HCT116 (cell line): ENCODE results near the gene TMEM138. TPM values are rescaled to one million over a fixed set of nuclear protein-coding genes. Genes with fewer than 3 reads are reported as not detected.

Experiments
- ATAC-seq: fragments of 200-7000 bp; cut with Tn5 transposase; 2 replicates; pipeline ENCODE4 v1.9.1; 2020; ENCODE audit warnings: mild to moderate bottlenecking, moderate library complexity
- BruUV-seq: library from RNA; stranded (reverse); fragments of 400-500 nt; replicated peaks from 2 replicates; lab custom pipeline; 2021; lab: Mats Ljungman, UMichigan
- CTCF ChIA-PET: fragments of 300-600 bp; sonication (Branson Sonifier 250); formaldehyde crosslinking; loops from one replicate; lab custom pipeline; 2021; ENCODE audit warnings: antibody characterized with exemption; lab: Charles Lee
- POLR2A ChIA-PET: fragments of 300-600, 350-600 bp; sonication (Branson Sonifier 250); formaldehyde crosslinking; loops from one replicate; lab custom pipeline; 2021; ENCODE audit warnings: antibody characterized with exemption; lab: Charles Lee
- RAD21 ChIA-PET, 2 experiments: fragments of 300-600 bp; sonication (Branson Sonifier 250); formaldehyde crosslinking; loops; one replicate each; lab custom pipeline; 2023; ENCODE audit warnings: low total read pairs in 2 of 2; ENCODE audit not compliant: uncharacterized antibody in 2 of 2, unreplicated experiment in 2 of 2, low non-redundant PET in 1 of 2; lab: Charles Lee
- DNase-seq: peaks from one replicate; pipeline ENCODE4 v3.0.0-alpha.2; 2010; ENCODE audit warnings: low read depth, low spot score
- H2AFZ ChIP-seq: fragments of 200-600 bp; shearing (Covaris generic), sonication (generic); 2 replicates; pipeline ENCODE4 v1.6.1; 2017; ENCODE audit warnings: low read depth, mixed run types, mixed read lengths, antibody characterized with exemption, low read length; ENCODE audit not compliant: poor library complexity, severe bottlenecking
- H3K27ac ChIP-seq: 2 replicates; pipeline ENCODE4 v1.5.1; 2012; ENCODE audit warnings: low read depth, low read length
- H3K27me3 ChIP-seq: fragments of 200-600 bp; sonication (generic); 2 replicates; pipeline ENCODE4 v1.6.1; 2016; ENCODE audit warnings: mixed run types, low read length, mixed read lengths; ENCODE audit not compliant: insufficient read depth
- H3K36me3 ChIP-seq, 2 experiments: fragments of 200-500 bp in 1 of 2; fragments of 200-600 bp in 1 of 2; sonication (Bioruptor generic) in 1 of 2; sonication (generic) in 1 of 2; 2 replicates each; pipeline versions ENCODE4 v1.5.1 to v1.6.1; 2014 to 2016; ENCODE audit warnings: low read length in 2 of 2, inconsistent platforms in 1 of 2, mixed read lengths in 1 of 2, mixed run types in 1 of 2; ENCODE audit not compliant: insufficient read depth in 2 of 2, control insufficient read depth in 1 of 2
- H3K4me1 ChIP-seq, 2 experiments: fragments of 200-600 bp in 1 of 2; sonication (generic) in 1 of 2; 2 replicates each; pipeline versions ENCODE4 v1.5.1 to v1.6.1; 2012 to 2017; ENCODE audit warnings: low read length in 2 of 2, inconsistent platforms in 1 of 2, mild to moderate bottlenecking in 1 of 2, mixed read lengths in 1 of 2, mixed run types in 1 of 2, moderate library complexity in 1 of 2; ENCODE audit not compliant: insufficient read depth in 2 of 2, control insufficient read depth in 1 of 2
- H3K4me2 ChIP-seq: fragments of 200-600 bp; sonication (generic); 2 replicates; pipeline ENCODE4 v1.6.1; 2017; ENCODE audit warnings: mixed run types, low read length, mixed read lengths
- H3K4me3 ChIP-seq, 2 experiments: fragments of 200-600 bp in 1 of 2; sonication (generic) in 1 of 2; replicated peaks in 1 of 2; 2 replicates each; pipeline ENCODE4 v1.5.1; 2011 to 2016; ENCODE audit warnings: low read length in 2 of 2, control low read depth in 1 of 2, low read depth in 1 of 2, mild to moderate bottlenecking in 1 of 2, mixed read lengths in 1 of 2, mixed run types in 1 of 2
- H3K79me2 ChIP-seq: fragments of 200-600 bp; sonication (generic); 2 replicates; pipeline ENCODE4 v1.6.1; 2017; ENCODE audit warnings: mild to moderate bottlenecking, mixed run types, low read length, moderate library complexity, mixed read lengths; ENCODE audit not compliant: insufficient read depth
- H3K9ac ChIP-seq: fragments of 200-600 bp; sonication (generic); 2 replicates; pipeline ENCODE4 v1.6.1; 2016; ENCODE audit warnings: low read length, mixed read lengths
- H3K9me2 ChIP-seq: fragments of 200-600 bp; sonication (generic), shearing (Covaris generic); 2 replicates; pipeline ENCODE4 v1.6.1; 2017; ENCODE audit warnings: mixed run types, mild to moderate bottlenecking, moderate library complexity; ENCODE audit not compliant: insufficient read depth
- H3K9me3 ChIP-seq, 2 experiments: fragments of 200-500 bp in 1 of 2; fragments of 200-600 bp in 1 of 2; sonication (Bioruptor generic) in 1 of 2; sonication (generic) in 1 of 2; 2 replicates each; pipeline ENCODE4 v1.6.1; 2014 to 2017; ENCODE audit warnings: low read length in 2 of 2, mixed read lengths in 2 of 2, inconsistent platforms in 1 of 2, low read depth in 1 of 2, mild to moderate bottlenecking in 1 of 2, mixed run types in 1 of 2, moderate library complexity in 1 of 2; ENCODE audit not compliant: control insufficient read depth in 1 of 2, insufficient read depth in 1 of 2
- H4K20me1 ChIP-seq: fragments of 200-600 bp; sonication (generic), shearing (Covaris generic); 2 replicates; pipeline ENCODE4 v1.6.1; 2017; ENCODE audit warnings: mixed run types, mild to moderate bottlenecking, moderate library complexity; ENCODE audit not compliant: insufficient read depth
- ATF3 ChIP-seq: IDR thresholded peaks from 2 replicates; pipeline ENCODE4 v1.6.1; 2012
- CBX3 ChIP-seq: IDR thresholded peaks from 2 replicates; pipeline ENCODE4 v1.6.1; 2012; ENCODE audit warnings: low read depth
- CTCF ChIP-seq, 3 experiments: fragments of 200-600 bp in 1 of 3; sonication (generic) in 1 of 3; IDR thresholded peaks in 2 of 3; conservative IDR thresholded peaks in 1 of 3; 2 replicates each; pipeline ENCODE4 v1.5.1; 2012 to 2017; ENCODE audit warnings: low read depth in 2 of 3, low read length in 2 of 3, antibody characterized with exemption in 1 of 3, borderline replicate concordance in 1 of 3, control low read depth in 1 of 3, mild to moderate bottlenecking in 1 of 3, mixed read lengths in 1 of 3, mixed run types in 1 of 3, moderate library complexity in 1 of 3; ENCODE audit not compliant: insufficient read depth in 1 of 3
- EGR1 ChIP-seq: IDR thresholded peaks from 2 replicates; pipeline ENCODE4 v1.6.1; 2012; ENCODE audit warnings: low read depth
- EZH2 ChIP-seq: fragments of 200-600 bp; sonication (generic); IDR thresholded peaks from 2 replicates; pipeline ENCODE4 v1.6.1; 2017; ENCODE audit warnings: antibody characterized with exemption, mixed run types
- JUND ChIP-seq: IDR thresholded peaks from 2 replicates; pipeline ENCODE4 v1.6.1; 2012
- MAX ChIP-seq: IDR thresholded peaks from 2 replicates; pipeline ENCODE4 v1.6.1; 2012
- POLR2A ChIP-seq: IDR thresholded peaks from 2 replicates; pipeline ENCODE4 v1.7.0; 2011; ENCODE audit warnings: borderline replicate concordance; ENCODE audit not compliant: insufficient read depth, insufficient read length; ENCODE audit errors: extremely low read depth
- POLR2AphosphoS5 ChIP-seq: IDR thresholded peaks from 2 replicates; pipeline ENCODE4 v1.6.1; 2011; ENCODE audit warnings: mild to moderate bottlenecking, low read depth, low read length, moderate library complexity
- RAD21 ChIP-seq: IDR thresholded peaks from 2 replicates; pipeline ENCODE4 v1.6.1; 2012; ENCODE audit warnings: low read depth, mild to moderate bottlenecking
- SIN3A ChIP-seq: IDR thresholded peaks from 2 replicates; pipeline ENCODE4 v1.6.1; 2012; ENCODE audit warnings: low read depth
- SP1 ChIP-seq: IDR thresholded peaks from 2 replicates; pipeline ENCODE4 v1.6.1; 2012; ENCODE audit warnings: low read depth
- YY1 ChIP-seq: IDR thresholded peaks from 2 replicates; pipeline ENCODE4 v1.6.1; 2011; ENCODE audit warnings: low read length, low read depth, moderate library complexity, mild to moderate bottlenecking; ENCODE audit not compliant: insufficient replicate concordance; ENCODE audit errors: extremely low read depth
- ZBTB33 ChIP-seq: IDR thresholded peaks from 2 replicates; pipeline ENCODE4 v1.6.1; 2011; ENCODE audit warnings: mild to moderate bottlenecking, low read length, moderate library complexity; ENCODE audit not compliant: insufficient replicate concordance; ENCODE audit errors: extremely low read depth
- ZFX ChIP-seq: fragments of 450-650 bp; IDR thresholded peaks from 2 replicates; pipeline ENCODE4 v1.6.1; 2017
- ZNF274 ChIP-seq: fragments of 200-500 bp; sonication (Bioruptor generic); IDR thresholded peaks from 2 replicates; pipeline ENCODE4 v1.6.1; 2014; ENCODE audit warnings: mild to moderate bottlenecking, low read depth, low read length, inconsistent platforms
- intact Hi-C: fragments of 100-400 bp; cut with micrococcal nuclease; formaldehyde crosslinking; loops from 2 replicates; pipeline ENCODE4 v1.10.0; 2022
- total RNA-seq: library from RNA; stranded (reverse); gene quantifications from one replicate; pipeline ENCODE4 v1.2.1, GENCODE V29; 2021; ENCODE audit not compliant: unreplicated experiment

Gene TMEM138
- total RNA-seq, 1 experiment from 2014 or later, result 45.0 TPM

- Histone ChIP-seq H3K27ac (no peak overlapping the region), H3K9me2 (no peaks in the 10 kb centered on the region), H3K9me3 (no peaks in the 10 kb centered on the region), H3K27me3 (no peaks in the 10 kb centered on the region), H3K9ac (no peak overlapping the region), H3K4me3 (no peak overlapping the region), H3K4me2 (no peak overlapping the region), H3K79me2 (peaks cover 67% of the 10 kb centered on the region)
- RAD21 ChIA-PET, result no interaction called here
- TF ChIP-seq JUND, result no peak
- TF ChIP-seq, all 23 proteins: peak for 0
- Histone ChIP-seq H4K20me1 (no peaks in the 10 kb centered on the region), H3K36me3 (peaks cover 79% of the 10 kb centered on the region in 2 experiments), H3K4me1 (no peaks in the 10 kb centered on the region), H2AFZ (no peak overlapping the region)
- intact Hi-C loops, result no loop called here
- ChIA-PET POLR2A (no interaction called here), CTCF (no interaction called here)
- DNase-seq, result no peak
- ATAC-seq, result no peak
- BruUV-seq, result no TSS peak
Measured at GRCh38 chr11:61415381-61415780, 53.2 kb downstream of the TMEM138 start.

GRCh38 chr11:61416941-61417340 lies 54.8 kb downstream of the TMEM138 start:
- H3K4me2 ChIP-seq, result no peak overlapping the region
- ChIA-PET CTCF (no interaction called here), RAD21 (no interaction called here), POLR2A (interaction anchor here (0.7 kb wide), 1 partner anchor 13 kb away, joined by 3 read pairs; the partner anchor contains the start of genes CPSF7 and SDHAF2)
- BruUV-seq, result no TSS peak
- H3K36me3 ChIP-seq, result peaks cover 77 to 79% of the 10 kb centered on the region in 2 experiments
- DNase-seq, result no peak
- no peaks in the 10 kb centered on the region for H4K20me1 ChIP-seq
- ATAC-seq, result no peak
- no peak overlapping the region for H3K9ac ChIP-seq
- H3K79me2 ChIP-seq, result peaks cover 71% of the 10 kb centered on the region
- intact Hi-C loops, result no loop called here
- no peak overlapping the region for H2AFZ ChIP-seq
- no peak overlapping the region for H3K4me3 ChIP-seq
- no peaks in the 10 kb centered on the region for H3K4me1 ChIP-seq
- no peaks in the 10 kb centered on the region for H3K9me3 ChIP-seq
- no peaks in the 10 kb centered on the region for H3K9me2 ChIP-seq
- no peak overlapping the region for H3K27ac ChIP-seq
- H3K27me3 ChIP-seq, result no peaks in the 10 kb centered on the region
- no peak for TF ChIP-seq RAD21
- TF ChIP-seq POLR2AphosphoS5, result no peak
- TF ChIP-seq ZBTB33, result no peak
- no peak for TF ChIP-seq ZNF274
- no peak for TF ChIP-seq CBX3
- no peak for TF ChIP-seq ZFX
- no peak for TF ChIP-seq MAX
- no peak for TF ChIP-seq CTCF (IDR thresholded peaks at IDR 0.05 in 2 of 3, conservative IDR thresholded peaks at IDR 0.05 in 1 of 3; ENCODE audit: borderline replicate concordance in 1 of 3, insufficient read depth in 1 of 3, low read depth in 2 of 3, low read length in 2 of 3)
- TF ChIP-seq POLR2A, result no peak
- TF ChIP-seq ATF3, result no peak
- no peak for TF ChIP-seq SIN3A
- no peak for TF ChIP-seq SP1
- TF ChIP-seq EGR1, result no peak
- no peak for TF ChIP-seq EZH2
- no peak for TF ChIP-seq JUND
- no peak for TF ChIP-seq YY1
